ENCODE measurements around the gene DNAAF2. TPM values are rescaled to one million over a fixed set of nuclear protein-coding genes. Genes with fewer than 3 reads are reported as not detected.
"Not testable (repeated sequence)": the region's sequence is repeated elsewhere in the genome, so short reads cannot be mapped to it uniquely, and the experiment has no call there.

The DNAAF2 gene
- total RNA-seq, 4 donors from 2014 or later: 7.5 to 11.8 (median 9.5) TPM

DNA sequence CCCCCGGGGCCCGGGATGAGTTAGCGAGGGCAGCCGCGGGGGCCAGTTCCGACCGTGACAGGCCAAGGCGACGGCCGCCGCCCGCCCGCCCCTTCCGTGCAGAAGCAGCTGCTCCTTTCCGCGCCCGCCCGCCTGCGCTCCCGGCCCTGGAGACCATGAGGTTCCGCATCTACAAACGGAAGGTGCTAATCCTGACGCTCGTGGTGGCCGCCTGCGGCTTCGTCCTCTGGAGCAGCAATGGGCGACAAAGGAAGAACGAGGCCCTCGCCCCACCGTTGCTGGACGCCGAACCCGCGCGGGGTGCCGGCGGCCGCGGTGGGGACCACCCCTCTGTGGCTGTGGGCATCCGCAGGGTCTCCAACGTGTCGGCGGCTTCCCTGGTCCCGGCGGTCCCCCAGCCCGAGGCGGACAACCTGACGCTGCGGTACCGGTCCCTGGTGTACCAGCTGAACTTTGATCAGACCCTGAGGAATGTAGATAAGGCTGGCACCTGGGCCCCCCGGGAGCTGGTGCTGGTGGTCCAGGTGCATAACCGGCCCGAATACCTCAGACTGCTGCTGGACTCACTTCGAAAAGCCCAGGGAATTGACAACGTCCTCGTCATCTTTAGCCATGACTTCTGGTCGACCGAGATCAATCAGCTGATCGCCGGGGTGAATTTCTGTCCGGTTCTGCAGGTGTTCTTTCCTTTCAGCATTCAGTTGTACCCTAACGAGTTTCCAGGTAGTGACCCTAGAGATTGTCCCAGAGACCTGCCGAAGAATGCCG lies 13.7 kb downstream of the DNAAF2 start:
- Histone ChIP-seq H3K27me3 (no peaks in the 10 kb centered on the region), H3K9me3 (no peaks in the 10 kb centered on the region), H3K4me3 (peak overlapping the region; percentile 99), H3K36me3 (peaks cover 18% of the 10 kb centered on the region), H3K27ac (peak overlapping the region; percentile 99), H3K4me1 (peaks cover 53% of the 10 kb centered on the region)
- TF ChIP-seq, protein P1, sequence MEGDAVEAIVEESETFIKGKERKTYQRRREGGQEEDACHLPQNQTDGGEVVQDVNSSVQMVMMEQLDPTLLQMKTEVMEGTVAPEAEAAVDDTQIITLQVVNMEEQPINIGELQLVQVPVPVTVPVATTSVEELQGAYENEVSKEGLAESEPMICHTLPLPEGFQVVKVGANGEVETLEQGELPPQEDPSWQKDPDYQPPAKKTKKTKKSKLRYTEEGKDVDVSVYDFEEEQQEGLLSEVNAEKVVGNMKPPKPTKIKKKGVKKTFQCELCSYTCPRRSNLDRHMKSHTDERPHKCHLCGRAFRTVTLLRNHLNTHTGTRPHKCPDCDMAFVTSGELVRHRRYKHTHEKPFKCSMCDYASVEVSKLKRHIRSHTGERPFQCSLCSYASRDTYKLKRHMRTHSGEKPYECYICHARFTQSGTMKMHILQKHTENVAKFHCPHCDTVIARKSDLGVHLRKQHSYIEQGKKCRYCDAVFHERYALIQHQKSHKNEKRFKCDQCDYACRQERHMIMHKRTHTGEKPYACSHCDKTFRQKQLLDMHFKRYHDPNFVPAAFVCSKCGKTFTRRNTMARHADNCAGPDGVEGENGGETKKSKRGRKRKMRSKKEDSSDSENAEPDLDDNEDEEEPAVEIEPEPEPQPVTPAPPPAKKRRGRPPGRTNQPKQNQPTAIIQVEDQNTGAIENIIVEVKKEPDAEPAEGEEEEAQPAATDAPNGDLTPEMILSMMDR (IDR thresholded peaks at IDR 0.05): no peak
- TF ChIP-seq POLR2AphosphoS5 (IDR thresholded peaks at IDR 0.05): no peak
- no peak for TF ChIP-seq EP300 (IDR thresholded peaks at IDR 0.05)
- TF ChIP-seq POLR2A (IDR thresholded peaks at IDR 0.05): no peak
- WGBS: 11% methylated on average over 21 of the region's 65 CpGs
- DNase-seq (ENCODE audit: low spot score in 2 of 2): peak; percentile 85 to 87

DNA sequence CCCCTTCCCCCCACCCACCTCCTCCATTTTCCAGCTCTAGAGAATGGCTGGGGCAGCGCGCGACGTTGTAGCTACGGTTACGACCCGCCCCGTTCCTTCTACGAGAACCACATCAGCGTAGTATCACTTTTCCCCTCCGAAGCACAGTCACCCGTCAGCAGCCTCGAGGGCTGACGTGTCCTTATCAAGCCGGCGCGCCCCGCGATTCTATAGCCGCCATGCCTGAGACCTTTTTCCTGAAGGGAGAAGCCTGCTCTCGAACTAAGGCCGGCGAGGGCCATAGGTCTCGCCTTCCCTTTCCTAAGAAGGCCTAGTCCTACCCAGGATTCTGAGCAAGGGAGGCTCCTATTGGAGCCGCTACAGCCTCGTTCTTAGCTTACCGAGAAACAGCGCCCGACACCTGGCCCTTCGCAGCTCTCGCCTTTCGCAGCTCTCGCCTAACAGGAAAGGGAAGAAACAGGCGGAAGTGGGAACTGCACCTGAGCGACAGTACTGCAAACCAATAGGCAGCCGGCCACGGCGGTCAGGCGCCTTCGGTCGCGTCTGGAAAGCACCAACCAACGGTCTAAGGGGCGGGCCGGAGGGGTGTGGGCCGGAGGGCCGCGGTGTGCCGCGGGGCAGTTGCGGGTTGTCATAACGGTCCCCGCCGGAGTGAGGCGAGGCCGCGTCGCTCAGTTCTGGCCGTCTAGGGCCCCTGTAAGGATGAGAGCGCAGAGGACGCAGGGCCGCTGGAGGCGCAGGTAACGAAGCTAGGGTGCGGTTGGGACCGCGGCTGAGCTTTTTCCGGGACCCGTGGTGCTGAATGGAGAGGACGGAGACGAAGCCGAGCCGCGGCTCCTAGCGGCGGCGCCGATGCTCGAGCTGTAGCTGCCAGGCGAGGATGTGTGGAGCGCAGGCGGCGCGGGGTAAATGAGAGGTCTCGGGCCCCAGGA lies 14.6 kb downstream of the DNAAF2 start, which contains the start of the genes MGAT2 and RPL36AL:
Gene MGAT2 (plus strand): TSS at position 618 of the 932 bp plus-strand sequence. CDS start 470 bp downstream, outside the sequence.
Gene RPL36AL (minus strand): TSS at position 445 of the 932 bp plus-strand sequence. CDS start 1,522 bp downstream, outside the sequence.
- peaks cover 53% of the 10 kb centered on the region for H3K4me1 ChIP-seq
- H3K4me3 ChIP-seq: peak within 1 kb of the TSS; percentile 99
- H3K27ac ChIP-seq: peak within 1 kb of the TSS; percentile 99
- H3K9me3 ChIP-seq: no peaks in the 10 kb centered on the region
- peak; percentile 98 to 99 for DNase-seq (ENCODE audit: low spot score in 2 of 2)
- no peaks in the 10 kb centered on the region for H3K27me3 ChIP-seq
- H3K36me3 ChIP-seq: peaks cover 13% of the 10 kb centered on the region
- TF ChIP-seq, protein P1 (IDR thresholded peaks at IDR 0.05): peak in 1 of 2 donors; percentile 16
- TF ChIP-seq EP300 (IDR thresholded peaks at IDR 0.05) (no peak), POLR2A (IDR thresholded peaks at IDR 0.05) (peak; percentile 95 to 97), POLR2AphosphoS5 (IDR thresholded peaks at IDR 0.05) (peak; percentile 79 to 87 (median 81))
- WGBS: 0% methylated on average over 57 of the region's 85 CpGs

DNA sequence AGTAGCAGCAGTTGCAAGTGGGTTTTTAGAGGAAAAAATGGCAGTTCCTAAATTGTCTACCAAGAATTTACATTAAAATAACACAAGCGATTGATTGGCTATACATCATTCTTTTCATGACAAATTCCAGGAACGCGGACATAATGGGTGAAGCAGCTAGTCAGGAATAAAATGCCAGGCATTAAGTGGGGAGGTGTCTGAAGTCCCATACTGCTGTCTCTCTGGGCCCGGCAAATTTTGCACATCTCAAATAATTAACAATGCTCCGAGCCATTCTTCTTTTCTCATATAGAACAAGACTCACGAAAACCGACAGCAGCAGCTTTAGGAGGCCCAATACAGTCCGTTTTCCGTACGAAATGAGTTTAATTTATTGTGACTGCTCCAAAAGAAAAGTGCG lies 15.3 kb downstream of the DNAAF2 start:
- Histone ChIP-seq H3K4me1 (peaks cover 48% of the 10 kb centered on the region), H3K27me3 (no peaks in the 10 kb centered on the region), H3K27ac (peak overlapping the region; percentile 99), H3K9me3 (no peaks in the 10 kb centered on the region), H3K4me3 (peak overlapping the region; percentile 99), H3K36me3 (peaks cover 13% of the 10 kb centered on the region)
- 0% methylated on average over 11 of the region's 11 CpGs for WGBS
- no peak for DNase-seq (ENCODE audit: low spot score in 2 of 2)
- TF ChIP-seq, protein P1 (IDR thresholded peaks at IDR 0.05): no peak
- TF ChIP-seq POLR2AphosphoS5 (IDR thresholded peaks at IDR 0.05) (no peak), EP300 (IDR thresholded peaks at IDR 0.05) (no peak), POLR2A (IDR thresholded peaks at IDR 0.05) (no peak)

DNA sequence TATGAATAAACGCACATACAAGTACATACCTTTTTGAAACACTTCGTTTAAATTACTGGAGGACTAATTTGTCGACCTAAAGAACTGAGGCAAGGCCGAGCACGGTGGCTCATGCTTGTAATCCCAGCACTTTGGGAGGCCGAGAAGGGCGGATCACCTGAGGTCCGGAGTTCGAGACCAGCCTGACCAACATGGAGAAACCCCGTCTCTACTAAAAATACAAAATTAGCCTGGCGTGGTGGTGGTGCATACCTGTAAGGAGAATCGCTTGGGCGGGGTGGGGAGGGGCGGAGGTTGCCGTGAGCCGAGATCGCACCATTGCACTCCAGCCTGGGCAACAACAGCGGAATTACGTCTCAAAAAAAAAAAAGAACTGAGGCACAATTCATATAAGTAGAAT lies 15.8 kb downstream of the DNAAF2 start:
- H3K9me3 ChIP-seq; DNase-seq (ENCODE audit: low spot score in 2 of 2); H3K27me3 ChIP-seq: not testable (repeated sequence)
- peak overlapping the region; percentile 99 for H3K27ac ChIP-seq
- peak overlapping the region; percentile 99 for H3K4me3 ChIP-seq
- 55% methylated on average over 19 of the region's 19 CpGs for WGBS
- peaks cover 13% of the 10 kb centered on the region for H3K36me3 ChIP-seq
- peaks cover 43% of the 10 kb centered on the region for H3K4me1 ChIP-seq

DNA sequence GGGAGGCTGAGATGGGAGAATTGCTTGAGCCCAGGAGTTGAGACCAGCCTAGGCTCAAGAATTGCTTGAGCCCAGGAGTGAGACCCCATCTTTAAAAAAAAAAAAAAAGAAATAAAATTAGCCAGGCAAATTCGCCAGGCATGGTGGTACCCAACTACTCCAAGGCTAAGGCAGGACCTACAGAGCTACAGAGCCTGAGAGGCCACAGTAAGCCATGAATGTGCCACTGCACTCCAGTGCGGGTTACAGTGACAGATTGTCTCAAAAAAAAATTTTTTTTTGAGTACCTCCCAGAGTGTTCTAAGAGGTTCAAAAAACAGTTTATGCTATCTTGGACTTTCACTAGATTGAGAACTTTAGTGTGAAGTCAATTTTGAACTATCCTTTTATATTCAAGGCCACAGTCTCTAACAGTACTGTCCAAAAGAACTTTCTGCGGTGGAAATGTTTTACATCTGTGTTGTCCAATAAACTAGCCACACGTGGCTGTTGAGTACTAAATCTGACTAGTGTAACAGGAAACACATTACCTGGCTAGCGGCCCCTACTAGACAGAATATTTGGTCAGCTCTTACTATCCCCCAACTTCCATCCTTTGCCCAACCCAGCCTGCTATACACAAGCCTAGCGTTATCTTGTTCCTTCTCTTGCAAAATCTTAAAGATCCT lies 17.1 kb downstream of the DNAAF2 start:
- no peaks in the 10 kb centered on the region for H3K9me3 ChIP-seq
- WGBS: 85% methylated on average over 6 of the region's 6 CpGs
- TF ChIP-seq POLR2A (IDR thresholded peaks at IDR 0.05) (no peak), EP300 (IDR thresholded peaks at IDR 0.05) (no peak), POLR2AphosphoS5 (IDR thresholded peaks at IDR 0.05) (no peak)
- TF ChIP-seq, protein P1 (IDR thresholded peaks at IDR 0.05): no peak
- H3K4me3 ChIP-seq: no peak overlapping the region
- no peak for DNase-seq (ENCODE audit: low spot score in 2 of 2)
- H3K27me3 ChIP-seq: no peaks in the 10 kb centered on the region
- no peak overlapping the region for H3K27ac ChIP-seq
- H3K36me3 ChIP-seq: peaks cover 13% of the 10 kb centered on the region
- H3K4me1 ChIP-seq: peaks cover 30% of the 10 kb centered on the region

Data from suprapubic skin (tissue), 4 donors.